ENCODE data around the gene NRSN2.

NRSN2 gene

DNA sequence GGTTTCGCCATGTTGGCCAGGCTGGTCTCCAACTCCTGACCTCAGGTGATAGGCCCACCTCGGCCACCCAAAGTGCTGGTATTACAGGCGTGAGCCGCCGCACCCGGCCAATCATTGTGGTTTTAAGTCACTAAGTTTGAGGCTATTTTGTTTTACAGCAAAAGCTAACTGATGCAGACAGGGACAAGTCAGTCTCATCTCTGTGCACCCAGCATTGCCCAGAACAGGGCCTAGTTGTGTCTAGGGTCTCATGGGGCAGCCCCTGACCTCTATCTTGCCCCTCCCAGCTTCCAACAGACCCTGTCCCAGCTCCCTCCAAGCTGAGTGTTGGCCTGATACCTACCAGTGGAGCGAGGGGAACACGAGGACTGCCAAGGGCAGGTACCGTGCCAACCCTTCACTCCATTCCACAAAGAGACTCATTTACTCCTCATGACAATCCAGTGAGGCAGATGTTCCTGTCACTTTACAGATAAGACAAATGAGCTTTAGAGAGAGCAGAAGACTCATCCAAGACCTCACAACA is 52.3 kb downstream of the NRSN2 start:
- DNase-seq = no peak

DNA sequence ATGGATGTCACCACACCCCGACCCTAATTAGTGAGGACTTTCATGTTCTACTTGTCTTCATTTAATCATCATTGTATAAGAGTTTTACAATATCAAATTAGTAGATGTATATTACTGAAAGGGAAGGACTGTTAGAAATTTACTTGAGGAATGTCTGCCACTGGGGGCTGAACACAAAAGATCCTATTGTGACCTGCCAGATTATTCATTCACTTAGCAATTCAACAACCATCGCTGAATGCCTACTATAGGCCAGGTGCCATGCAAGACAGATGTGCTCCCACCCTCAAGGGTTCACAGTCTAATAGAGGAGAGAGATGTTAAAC is 53.2 kb downstream of the NRSN2 start:
- DNase-seq = no peak

DNA sequence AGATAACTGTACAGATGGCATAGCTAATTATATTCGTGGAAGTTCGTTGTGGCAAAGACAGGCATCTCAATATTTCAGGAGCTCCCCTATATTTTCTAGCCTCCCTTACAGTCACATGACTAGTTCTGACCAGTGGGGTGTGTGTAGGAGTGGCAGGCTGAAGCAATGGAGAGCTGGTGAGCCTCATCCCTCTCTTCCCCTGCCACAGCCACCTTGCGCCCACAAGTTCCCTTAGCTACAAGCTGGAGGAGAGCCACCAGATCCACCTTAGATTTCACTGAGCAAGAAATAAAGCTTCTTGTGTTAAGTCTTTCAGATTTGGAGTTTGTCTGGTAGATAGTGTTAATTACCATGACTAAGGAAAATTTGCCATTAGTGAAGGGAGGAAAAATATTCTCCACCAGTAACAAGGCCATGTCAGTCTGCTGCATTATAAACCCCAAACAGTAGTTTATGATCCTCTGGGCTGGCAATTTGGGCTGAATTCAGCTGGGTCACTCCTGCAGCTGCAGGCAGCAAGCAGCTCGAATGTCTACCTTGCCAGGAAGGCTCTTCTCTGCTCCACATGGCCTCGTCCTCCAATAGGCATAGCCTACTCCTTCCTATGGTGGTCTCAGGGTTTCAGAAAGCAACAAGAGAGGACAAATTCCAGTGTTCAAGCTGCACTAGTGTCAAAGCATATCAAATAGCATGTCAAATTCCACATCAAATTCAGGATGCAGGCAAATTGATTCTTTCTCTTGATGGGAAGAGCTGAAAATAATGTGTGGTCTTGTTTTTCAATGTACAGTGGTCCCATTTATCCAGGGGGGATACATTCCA is 53.8 kb downstream of the NRSN2 start:
- peak; percentile 81 for DNase-seq

DNA sequence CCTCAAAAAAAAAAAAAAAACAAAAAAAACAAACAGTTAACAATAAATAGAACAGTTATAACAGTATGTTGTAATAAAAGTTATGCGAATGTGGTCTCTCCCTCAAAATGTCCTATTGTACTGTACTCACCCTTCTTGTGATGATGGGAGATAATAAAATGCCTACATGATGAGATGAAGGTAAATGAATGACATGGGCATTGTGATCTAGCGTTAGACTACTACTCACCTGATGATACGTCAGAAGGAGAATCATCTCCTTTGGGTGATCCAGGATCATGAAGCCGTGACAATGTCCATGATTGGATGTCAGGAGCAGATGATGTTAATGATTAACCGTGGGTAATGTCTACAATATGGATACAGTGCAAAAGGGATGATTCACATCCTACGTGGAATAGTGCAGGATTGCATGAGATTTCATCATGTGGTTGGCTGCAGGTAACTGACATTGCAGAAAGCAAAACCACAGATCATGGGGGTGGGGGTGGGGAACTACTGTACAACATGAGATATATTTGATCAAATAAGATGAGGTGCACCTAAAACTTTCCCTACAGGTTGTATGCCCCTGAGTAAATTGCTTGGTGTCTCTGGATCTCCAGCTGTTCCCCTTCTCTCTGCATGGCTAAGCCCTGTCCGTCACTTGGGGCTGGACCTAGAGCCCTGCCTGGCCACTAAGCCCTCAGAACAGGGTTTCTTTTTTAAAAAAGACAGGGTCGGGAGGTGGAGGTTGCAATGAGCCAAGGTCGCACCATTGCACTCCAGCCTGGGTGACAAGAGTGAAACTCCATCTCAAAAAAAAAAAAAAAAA is 55.0 kb downstream of the NRSN2 start:
- no peak for DNase-seq

DNA sequence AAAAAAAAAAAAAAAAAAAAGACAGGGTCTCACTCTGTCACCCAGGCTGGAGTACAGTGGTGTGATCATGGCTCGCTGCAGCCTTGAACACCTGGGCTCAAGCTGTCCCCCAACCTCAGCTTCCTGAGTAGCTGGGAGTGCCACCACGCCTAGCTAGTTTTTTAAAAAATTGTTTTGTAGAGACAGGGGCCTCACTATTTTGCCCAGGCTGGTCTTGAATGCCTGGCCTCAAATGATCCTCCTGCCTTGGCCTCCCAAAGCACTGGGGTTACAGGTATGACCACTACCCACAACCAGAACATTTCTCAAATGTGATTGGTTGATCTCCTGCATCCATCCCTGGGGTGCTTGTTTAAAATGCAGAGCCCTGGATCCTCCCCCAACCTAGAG is 55.6 kb downstream of the NRSN2 start:
- DNase-seq = no peak

DNA sequence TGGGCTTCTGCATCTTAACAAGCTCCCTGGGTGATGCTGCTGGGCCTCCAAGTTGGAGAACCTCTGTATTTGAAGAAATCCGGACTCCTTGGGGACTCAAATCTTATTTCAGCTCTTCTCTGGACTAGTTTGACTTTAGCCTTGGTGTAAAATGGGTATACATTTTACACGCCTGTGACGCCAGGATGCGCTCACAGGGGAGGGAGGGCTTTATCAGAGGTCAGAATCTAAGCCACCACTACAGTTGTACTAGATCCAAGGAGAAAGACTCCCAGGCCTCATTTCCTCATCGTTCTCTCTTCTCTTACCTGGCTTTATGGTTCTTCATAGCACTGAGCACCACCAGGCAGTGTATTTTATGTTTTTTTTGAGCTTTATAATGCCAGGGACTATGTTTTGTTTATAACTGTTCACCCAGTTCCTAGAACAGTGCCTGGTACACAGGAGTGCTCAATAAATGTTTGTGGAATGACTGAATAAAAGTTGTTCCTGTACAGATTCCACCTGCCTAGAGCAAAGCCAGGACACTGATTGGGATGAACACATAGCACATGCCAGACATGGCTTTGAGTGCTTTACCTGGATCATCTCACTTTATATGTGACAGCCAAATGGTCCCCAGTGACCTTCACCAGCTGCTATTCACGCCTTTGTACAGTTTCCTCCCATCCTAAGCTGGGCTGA is 56.1 kb downstream of the NRSN2 start:
- DNase-seq = no peak

DNA sequence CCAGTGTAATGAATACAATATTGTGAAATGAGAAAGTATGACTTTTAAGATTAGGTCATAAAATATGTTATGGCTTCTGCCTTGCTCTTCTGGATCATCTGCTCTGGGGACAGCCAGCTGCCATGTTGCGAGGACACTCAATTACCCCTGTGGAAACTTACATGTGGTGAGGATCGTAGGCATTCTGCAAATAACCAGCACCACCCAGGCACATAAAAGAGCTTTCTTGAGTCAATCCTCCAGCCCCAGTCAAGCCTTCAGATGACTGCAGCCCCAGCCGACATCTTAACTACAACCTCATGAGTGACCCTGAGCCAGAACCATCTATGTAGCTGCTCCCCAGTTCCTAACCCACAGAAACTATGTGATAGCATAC is 56.7 kb downstream of the NRSN2 start:
- DNase-seq = no peak

DNA sequence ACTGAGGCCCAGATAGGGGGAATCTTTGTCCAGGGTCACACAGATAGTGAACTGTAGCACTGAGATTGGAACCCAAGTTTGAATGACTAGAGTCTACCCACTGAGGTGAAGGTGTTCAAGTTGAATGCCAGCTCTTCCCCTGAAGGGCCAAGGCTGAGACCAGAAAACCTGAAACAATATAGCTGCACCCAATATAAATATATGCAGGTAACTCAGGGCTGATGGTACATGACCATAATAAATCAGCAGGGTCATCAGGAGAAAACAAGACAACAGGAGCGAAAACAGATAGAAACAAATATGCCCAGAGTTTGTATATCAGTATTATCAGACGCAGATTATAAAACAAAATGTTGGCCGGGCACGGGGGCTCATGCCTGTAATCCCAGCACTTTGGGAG is 57.2 kb downstream of the NRSN2 start:
- no peak for DNase-seq

All from NCI-H2171 (cell line).